OCI-LY1 (cell line): ENCODE data around the gene EML1.

ENCODE experiments used
- H2AFZ ChIP-seq: fragments of 200-600 bp; sonication (generic), shearing (Covaris generic); 2 replicates; pipeline ENCODE4 v1.6.0; 2014; ENCODE audit warnings: antibody characterized with exemption, mild to moderate bottlenecking, low read length
- H3F3A ChIP-seq: fragments of 200-600 bp; sonication (generic), shearing (Covaris generic); 2 replicates; pipeline ENCODE4 v1.6.0; 2014; ENCODE audit warnings: mild to moderate bottlenecking, antibody characterized with exemption, low read length, moderate library complexity; ENCODE audit not compliant: insufficient read depth
- H3K27ac ChIP-seq: fragments of 200-600 bp; sonication (generic); 2 replicates; pipeline ENCODE4 v1.5.1; 2014; ENCODE audit warnings: low read length, mixed run types, mild to moderate bottlenecking, low read depth; ENCODE audit not compliant: poor library complexity, severe bottlenecking
- H3K27me3 ChIP-seq: fragments of 200-600 bp; sonication (generic); 2 replicates; pipeline ENCODE4 v1.6.0; 2014; ENCODE audit warnings: antibody characterized with exemption, mild to moderate bottlenecking, low read length, moderate library complexity; ENCODE audit not compliant: insufficient read depth
- H3K36me3 ChIP-seq: fragments of 200-600 bp; sonication (generic); 2 replicates; pipeline ENCODE4 v1.6.1; 2014; ENCODE audit warnings: mild to moderate bottlenecking, antibody characterized with exemption, low read length, moderate library complexity, mixed read lengths; ENCODE audit not compliant: insufficient read depth
- H3K4me1 ChIP-seq: fragments of 200-600 bp; sonication (generic); 2 replicates; pipeline ENCODE4 v1.5.1; 2014; ENCODE audit warnings: mild to moderate bottlenecking, low read length, moderate library complexity; ENCODE audit not compliant: insufficient read depth, severe bottlenecking
- H3K4me2 ChIP-seq: fragments of 200-600 bp; sonication (generic), shearing (Covaris generic); 2 replicates; pipeline ENCODE4 v1.6.1; 2014; ENCODE audit warnings: low read length
- H3K4me3 ChIP-seq: fragments of 200-600 bp; sonication (generic); 2 replicates; pipeline ENCODE4 v1.5.1; 2014; ENCODE audit warnings: low read length, low read depth, mild to moderate bottlenecking, mixed read lengths; ENCODE audit not compliant: poor library complexity, severe bottlenecking
- H3K79me2 ChIP-seq: fragments of 200-600 bp; shearing (Covaris generic); 2 replicates; pipeline ENCODE4 v1.6.1; 2016; ENCODE audit warnings: mixed run types, low read length, mixed read lengths; ENCODE audit not compliant: insufficient read depth
- H3K9ac ChIP-seq: fragments of 200-600 bp; sonication (generic), shearing (Covaris generic); 2 replicates; pipeline ENCODE4 v1.6.1; 2014; ENCODE audit warnings: mild to moderate bottlenecking, low read length, mixed read lengths
- H3K9me2 ChIP-seq: fragments of 200-600 bp; sonication (generic), shearing (Covaris generic); 2 replicates; pipeline ENCODE4 v1.6.1; 2014; ENCODE audit warnings: low read depth, mild to moderate bottlenecking, low read length, mixed read lengths
- H3K9me3 ChIP-seq: fragments of 200-600 bp; shearing (Covaris generic); 2 replicates; pipeline ENCODE4 v1.6.1; 2014; ENCODE audit warnings: low read length, mixed read lengths
- H4K20me1 ChIP-seq: fragments of 200-600 bp; sonication (generic), shearing (Covaris generic); 2 replicates; pipeline ENCODE4 v1.6.0; 2016; ENCODE audit warnings: mild to moderate bottlenecking, low read length; ENCODE audit not compliant: insufficient read depth
- CTCF ChIP-seq: fragments of 200-600 bp; sonication (generic), shearing (Covaris generic); IDR thresholded peaks from 2 replicates; pipeline ENCODE4 v1.5.1; 2017; ENCODE audit warnings: mild to moderate bottlenecking, antibody characterized with exemption, low read length, moderate library complexity, mixed read lengths
- EZH2 ChIP-seq: fragments of 200-600 bp; sonication (generic), shearing (Covaris generic); IDR thresholded peaks from 2 replicates; pipeline ENCODE4 v1.8.0; 2017; ENCODE audit warnings: borderline replicate concordance, mixed run types, mild to moderate bottlenecking, antibody characterized with exemption, low read length, moderate library complexity, mixed read lengths

Gene EML1

GRCh38 chr14:99802301-99803105, 9.3 kb downstream of the EML1 start:
- H3K9me3 ChIP-seq, result no peaks in the 10 kb centered on the region
- no peaks in the 10 kb centered on the region for H3F3A ChIP-seq
- H3K9me2 ChIP-seq, result no peaks in the 10 kb centered on the region
- no peaks in the 10 kb centered on the region for H3K36me3 ChIP-seq
- H3K4me3 ChIP-seq, result no peak overlapping the region
- H3K4me1 ChIP-seq, result no peaks in the 10 kb centered on the region
- no peak overlapping the region for H2AFZ ChIP-seq
- H3K27me3 ChIP-seq, result no peaks in the 10 kb centered on the region
- H3K27ac ChIP-seq, result no peak overlapping the region
- H3K9ac ChIP-seq, result no peak overlapping the region
- no peak for TF ChIP-seq CTCF
- no peak for TF ChIP-seq EZH2
- no peaks in the 10 kb centered on the region for H4K20me1 ChIP-seq
- H3K79me2 ChIP-seq, result no peaks in the 10 kb centered on the region
- no peak overlapping the region for H3K4me2 ChIP-seq

- H3K4me1 ChIP-seq, result no peaks in the 10 kb centered on the region
- H3K79me2 ChIP-seq, result no peaks in the 10 kb centered on the region
- no peak for TF ChIP-seq EZH2
- TF ChIP-seq CTCF, result no peak
- no peak overlapping the region for H3K4me3 ChIP-seq
- peaks cover 5% of the 10 kb centered on the region; the same call in 1 of the 2 replicates for H3K27me3 ChIP-seq
- H3K27ac ChIP-seq, result no peak overlapping the region
- no peaks in the 10 kb centered on the region for H3K9me2 ChIP-seq
- no peak overlapping the region for H3K4me2 ChIP-seq
- H3K9ac ChIP-seq, result no peak overlapping the region
- no peaks in the 10 kb centered on the region for H3K9me3 ChIP-seq
- no peaks in the 10 kb centered on the region for H4K20me1 ChIP-seq
- H3F3A ChIP-seq, result no peaks in the 10 kb centered on the region
- no peak overlapping the region for H2AFZ ChIP-seq
- no peaks in the 10 kb centered on the region for H3K36me3 ChIP-seq
These were observed 10.0 kb downstream of the EML1 start for GRCh38 chr14:99803106-99803775.

- no peak overlapping the region for H3K4me3 ChIP-seq
- H3K79me2 ChIP-seq, result no peaks in the 10 kb centered on the region
- no peaks in the 10 kb centered on the region for H3K4me1 ChIP-seq
- TF ChIP-seq CTCF, result no peak
- TF ChIP-seq EZH2, result no peak
- no peaks in the 10 kb centered on the region for H3K9me3 ChIP-seq
- H3K27me3 ChIP-seq, result peaks cover 5% of the 10 kb centered on the region; the same call in 1 of the 2 replicates
- no peak overlapping the region for H3K4me2 ChIP-seq
- no peak overlapping the region for H3K27ac ChIP-seq
- H4K20me1 ChIP-seq, result no peaks in the 10 kb centered on the region
- no peaks in the 10 kb centered on the region for H3K9me2 ChIP-seq
- H3K9ac ChIP-seq, result no peak overlapping the region
- no peak overlapping the region for H2AFZ ChIP-seq
- H3F3A ChIP-seq, result no peaks in the 10 kb centered on the region
- no peaks in the 10 kb centered on the region for H3K36me3 ChIP-seq
These were observed 10.6 kb downstream of the EML1 start for GRCh38 chr14:99803803-99804202.
